HuH-7 (cell line): ENCODE results near the gene IGF1.

Experiments used
- DNase-seq: peaks from one replicate; pipeline ENCODE4 v3.0.0; 2011; ENCODE audit warnings: low spot score

IGF1 gene

DNA sequence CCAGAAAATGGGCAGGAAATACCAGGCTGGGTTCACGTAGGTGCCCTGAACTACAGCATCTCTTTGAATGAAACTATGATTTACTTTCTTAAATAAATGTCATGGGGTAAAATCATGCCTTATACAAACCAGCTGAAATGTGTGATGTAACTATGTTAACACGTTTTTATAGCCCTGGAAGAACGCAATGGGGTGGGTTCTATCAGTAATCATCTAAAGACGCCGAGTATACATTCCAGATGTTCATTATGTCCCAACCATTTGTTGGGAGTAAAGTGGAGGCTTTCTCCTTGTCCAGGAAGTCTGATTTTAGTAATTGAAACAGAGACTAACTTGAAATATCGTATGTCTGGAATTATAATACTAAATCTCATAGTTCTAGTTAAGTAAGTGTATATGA, 16.2 kb upstream of the IGF1 start:
- no peak for DNase-seq

DNA sequence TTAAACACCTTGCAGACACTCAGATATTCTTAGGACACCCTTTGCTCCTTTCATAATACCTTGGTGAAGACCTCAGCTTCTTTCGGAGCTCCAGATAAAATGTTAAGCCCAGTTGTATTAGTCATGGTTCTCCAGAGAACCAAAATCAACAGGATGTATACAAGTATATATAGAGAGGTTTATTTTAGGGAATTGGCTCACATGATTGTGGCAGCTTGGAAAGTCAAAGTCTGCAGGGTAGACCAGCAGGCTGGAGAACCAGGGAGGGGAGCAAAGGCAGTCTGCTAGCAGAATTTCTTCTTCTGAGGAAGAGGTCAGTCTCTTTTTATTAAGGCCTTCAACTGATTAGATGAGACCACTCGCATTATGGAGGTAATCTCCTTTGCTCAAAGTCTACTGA, 6.9 kb upstream of the IGF1 start:
- DNase-seq, result no peak

DNA sequence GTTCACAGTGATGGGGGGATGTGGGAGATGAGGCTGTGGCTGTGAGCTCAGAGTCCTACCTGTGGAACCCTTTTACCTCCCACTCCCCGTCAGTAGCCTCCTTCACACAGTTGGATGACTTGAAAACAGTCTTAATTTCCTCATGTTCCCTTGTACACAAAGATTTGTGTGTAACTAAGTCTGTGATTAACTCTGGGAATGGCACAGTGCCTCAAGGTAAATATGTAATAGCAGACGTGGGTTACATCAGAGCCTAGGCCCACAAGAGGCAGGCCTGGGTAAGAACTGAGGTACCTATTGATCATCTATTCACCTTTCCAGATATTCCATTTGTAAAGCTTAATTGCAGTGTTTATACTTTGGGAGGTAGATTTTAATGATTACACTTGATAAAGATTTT, 5.8 kb upstream of the IGF1 start:
- no peak for DNase-seq

DNA sequence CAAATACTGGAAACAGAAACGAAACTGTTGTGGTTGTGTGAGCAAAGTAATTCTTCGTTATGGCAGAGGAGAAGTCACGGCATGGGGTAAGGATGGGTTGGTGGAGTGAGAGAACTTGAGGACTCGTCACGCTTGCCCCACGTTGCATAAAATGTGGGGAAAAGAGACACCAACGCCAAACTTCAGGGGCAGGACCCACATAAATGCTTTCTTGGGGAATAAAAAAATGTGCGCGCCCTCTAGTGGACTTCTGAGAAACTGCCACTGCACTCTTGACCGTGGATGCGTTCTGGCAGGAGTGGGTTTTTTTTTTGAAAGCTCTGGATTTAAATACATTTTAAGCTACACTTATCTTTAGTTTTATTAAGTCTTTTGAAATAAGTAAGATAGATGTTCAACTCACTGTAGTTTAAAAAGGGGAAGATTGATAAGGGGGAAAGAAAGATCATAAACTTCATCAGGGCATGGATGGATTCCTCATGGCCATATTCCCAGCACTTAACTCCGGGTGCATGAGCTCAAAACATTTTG, 4.1 kb upstream of the IGF1 start:
- peak; percentile 33 for DNase-seq

DNA sequence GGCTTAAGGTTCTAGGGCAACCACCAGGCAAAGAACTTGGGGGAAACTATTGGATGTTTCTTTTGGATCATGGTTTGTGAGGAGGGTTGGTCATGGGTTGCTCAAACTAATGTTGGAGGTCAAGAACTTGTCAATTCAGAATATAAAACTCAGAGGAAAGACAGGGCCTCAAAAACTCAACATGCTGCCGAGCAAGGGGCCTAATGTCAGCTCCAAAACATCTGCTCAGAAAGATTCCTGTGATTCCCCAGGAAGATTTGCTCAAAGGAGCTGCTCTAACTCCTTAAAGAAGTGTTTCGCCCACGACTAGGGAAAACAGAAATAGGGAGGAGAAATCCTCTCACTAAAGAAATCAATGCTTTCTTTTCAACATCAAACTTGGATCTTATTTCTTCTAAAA, 3.7 kb upstream of the IGF1 start:
- no peak for DNase-seq

DNA sequence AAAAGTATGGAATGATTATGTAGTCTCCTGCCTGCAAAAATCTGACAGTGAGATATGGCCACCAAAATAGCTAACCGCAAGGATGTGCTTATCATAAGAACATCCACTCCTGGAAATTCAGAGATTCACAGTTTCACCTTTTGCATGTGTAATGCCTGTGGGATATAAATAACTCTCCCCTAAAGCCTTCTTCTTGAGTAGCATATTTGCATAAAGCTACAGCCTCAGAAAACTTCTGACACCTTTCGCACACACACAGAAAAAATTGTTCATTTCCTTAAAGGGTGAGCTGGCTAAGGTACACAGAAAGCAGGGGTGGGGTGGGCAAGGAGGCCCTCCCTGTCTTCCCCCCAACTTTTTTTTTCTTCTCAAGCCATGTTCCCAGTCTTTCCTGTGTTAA, 3.1 kb upstream of the IGF1 start:
- no peak for DNase-seq

DNA sequence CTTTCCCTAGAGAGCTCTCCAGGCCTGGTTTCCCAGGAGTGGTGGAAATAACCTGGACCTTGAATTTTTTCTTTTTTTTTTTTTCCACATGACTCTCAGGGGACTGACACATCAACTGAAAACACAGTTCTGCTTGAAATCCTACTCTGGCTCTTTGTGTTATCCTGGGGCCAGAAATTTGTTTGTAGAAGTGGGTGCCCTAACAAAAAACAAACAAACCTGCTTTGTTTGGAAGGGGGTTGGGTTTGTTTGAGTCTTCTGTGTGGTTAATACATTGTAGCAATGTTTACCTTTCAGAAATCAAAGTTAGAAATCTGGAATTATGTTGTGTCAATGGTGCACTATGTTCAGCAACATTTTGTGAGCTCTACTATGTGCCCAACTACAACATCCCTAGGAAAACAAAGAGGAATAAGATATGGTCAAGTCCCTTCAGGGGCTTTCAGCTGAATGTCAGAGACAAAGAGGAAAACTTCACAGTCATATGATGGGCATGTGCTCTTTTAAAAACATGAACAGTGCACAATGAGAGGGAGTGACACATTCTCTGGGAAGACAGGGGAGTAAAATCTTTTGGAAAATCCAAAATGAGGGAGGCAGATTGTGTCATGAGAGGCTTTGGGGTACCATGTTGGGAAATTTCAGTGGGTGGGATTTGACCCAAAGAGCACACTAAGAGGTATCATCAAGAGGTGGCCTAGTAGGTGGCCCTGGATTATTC, 1.5 kb upstream of the IGF1 start:
- DNase-seq, result no peak

DNA sequence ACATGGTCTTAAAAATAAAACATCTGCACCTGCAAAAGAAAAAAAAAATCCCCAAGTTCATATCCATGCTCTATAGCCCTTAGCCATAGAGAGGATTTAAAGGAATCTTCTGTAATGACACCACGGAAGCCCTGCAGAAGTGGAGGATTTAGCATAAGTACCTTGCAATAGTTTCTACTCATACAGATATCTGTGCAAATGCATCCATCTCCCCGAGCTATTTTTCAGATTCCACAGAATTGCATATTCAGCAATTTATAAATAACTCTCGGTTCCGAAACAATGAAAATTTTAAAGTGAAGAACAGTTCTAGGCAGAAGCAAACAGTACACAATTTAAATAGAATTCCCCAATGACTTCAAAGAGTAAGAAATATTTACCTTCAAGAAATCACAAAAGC, 424 bp downstream of the IGF1 start:
- DNase-seq, result no peak

DNA sequence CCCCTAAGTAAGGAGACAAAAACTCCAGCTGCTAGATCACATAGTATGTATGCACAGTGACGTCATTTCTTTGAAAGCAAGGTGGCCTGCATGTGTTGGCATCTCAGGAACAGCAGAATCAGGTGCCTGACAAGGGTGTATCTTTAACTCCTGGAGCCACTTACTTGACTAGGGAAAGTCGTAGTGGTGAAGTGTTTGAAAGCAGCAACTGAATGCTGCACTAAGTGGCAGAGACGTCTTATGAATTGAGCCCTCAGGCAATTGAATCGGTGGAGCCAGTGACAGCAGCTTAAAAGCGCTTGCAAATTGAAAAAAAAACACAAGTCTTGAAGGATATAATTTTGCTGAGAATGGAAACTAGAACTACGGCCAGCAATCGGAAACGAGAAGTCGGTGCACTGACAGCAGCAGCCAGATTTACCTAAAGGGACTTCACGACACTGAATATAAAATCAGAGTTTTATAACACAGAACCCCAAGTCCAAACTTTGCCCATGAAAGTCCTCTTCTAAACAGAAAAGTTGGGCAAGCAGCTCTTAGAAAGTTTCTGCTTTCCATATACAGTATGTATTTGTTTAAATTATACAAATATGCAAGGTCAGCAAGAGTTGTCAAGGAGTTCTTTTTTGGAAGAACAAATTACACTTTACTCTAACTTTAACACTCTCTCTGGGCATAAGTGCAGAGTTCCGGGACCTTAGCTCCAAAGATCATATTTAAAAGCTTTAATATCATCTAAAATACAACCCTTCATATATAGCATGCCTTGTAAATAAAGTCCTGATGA, 1.1 kb downstream of the IGF1 start:
- DNase-seq, result no peak

DNA sequence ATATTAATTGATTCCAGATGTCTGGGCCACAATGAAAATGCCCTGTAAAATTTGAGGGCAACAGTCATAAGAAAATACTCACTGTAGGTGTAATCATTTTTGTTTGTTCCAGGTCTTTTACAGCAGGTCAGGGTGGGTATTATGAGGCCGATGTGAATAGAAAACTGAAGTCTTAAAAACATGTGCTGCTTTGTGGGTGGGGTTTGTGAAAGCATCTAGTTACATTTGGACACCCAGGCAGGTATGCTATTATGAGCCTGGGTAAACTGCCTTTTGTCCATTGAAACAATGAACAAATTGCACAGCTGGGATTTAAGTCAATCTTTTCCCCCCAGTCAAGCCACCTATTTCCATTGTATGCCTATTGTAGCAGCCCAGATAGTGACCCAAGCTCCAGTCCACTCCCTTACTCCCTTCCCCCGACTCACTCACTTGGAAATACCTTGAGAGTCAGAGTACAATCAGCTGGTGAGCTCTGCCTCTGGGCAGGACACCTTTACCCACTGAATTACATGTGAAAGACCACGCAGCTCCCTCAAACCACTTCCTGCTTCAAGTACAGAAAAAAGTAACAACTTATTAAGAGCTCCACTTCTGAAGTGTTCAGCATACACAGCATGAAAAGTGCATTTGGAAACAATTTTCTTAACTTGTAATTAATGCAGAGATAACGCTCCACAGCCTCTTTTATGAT, 1.8 kb downstream of the IGF1 start:
- no peak for DNase-seq

DNA sequence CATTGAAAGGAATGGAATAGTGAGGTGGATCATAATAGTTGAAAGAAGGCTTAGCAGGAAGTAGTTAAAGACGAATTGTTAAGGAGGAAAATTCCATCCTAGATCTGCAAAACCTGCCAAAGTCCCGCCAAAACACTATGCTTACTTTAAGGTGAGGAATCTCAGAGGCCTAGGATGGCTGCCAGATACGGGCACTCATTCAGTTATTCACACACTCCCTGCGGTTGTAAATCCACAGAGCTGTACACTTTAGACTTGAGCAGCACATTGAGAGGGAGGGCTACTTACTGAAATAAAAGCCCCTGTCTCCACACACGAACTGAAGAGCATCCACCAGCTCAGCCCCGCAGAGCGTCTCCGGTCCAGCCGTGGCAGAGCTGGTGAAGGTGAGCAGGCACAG, 5.0 kb downstream of the IGF1 start:
- no peak for DNase-seq

DNA sequence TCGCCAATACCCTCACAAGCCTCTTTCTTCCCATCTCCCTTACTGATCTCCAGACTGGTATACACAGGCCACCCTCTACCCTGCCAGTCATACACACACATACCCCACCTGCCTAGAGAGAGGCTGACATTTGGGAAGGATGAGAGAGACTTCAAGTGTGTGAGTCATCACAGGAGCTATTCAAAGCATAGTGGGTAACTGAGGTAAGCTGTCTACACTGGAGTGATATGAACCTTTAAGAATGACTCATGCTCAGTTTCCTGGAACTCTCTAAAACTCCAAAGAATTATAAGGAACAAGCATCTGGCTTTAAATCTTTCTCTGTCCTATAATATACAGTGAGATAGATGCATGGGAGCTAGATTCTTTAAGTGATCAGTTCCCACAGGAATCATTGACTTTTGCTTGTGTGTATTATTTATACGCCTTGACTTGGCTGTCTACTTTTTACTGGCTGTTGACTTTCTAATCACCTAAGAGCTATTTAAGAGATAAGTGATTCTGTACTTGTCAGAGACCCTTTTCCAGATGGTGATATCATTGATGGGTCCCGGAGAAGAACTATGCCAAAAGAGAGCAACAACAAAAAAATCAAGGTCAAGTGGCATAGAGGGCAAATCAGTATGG, 5.8 kb downstream of the IGF1 start:
- DNase-seq, result no peak

DNA sequence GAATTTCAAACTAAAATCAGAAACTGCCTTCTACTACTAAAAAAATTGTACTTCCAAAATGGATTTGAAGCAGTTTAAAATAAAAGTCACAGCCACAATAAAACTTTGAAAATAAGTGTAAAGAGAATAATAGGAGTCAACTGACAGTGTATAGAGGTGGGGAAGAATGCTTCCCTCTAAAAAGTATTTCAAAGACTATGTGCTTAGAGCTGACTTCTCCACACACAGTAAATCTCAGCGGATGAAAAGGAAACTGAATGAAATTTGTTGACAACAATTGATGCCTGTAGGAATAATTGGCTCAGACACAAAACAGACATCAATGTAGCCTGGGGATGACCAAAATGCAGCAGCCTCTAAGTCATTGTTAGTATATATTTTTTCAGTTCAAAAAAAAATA, 7.9 kb downstream of the IGF1 start:
- no peak for DNase-seq

DNA sequence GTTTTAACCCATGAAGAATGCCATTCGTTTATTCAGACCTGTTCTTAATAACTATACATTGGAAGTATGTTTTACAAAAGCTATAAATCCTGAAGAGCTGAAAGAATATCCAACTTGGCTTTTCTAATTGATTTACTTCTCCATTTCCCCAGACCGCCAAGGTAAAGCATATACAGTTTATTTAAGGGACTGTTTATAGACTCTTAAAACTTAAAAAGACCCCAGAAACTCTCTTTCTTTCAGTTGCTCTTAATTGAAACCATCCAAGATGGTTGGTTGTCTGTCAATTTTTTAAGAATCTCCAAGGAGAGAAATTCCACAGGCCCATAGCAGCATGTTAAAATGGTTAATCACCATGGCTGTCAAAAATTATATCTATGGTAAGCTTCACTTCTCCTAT, 8.8 kb downstream of the IGF1 start:
- DNase-seq, result no peak

DNA sequence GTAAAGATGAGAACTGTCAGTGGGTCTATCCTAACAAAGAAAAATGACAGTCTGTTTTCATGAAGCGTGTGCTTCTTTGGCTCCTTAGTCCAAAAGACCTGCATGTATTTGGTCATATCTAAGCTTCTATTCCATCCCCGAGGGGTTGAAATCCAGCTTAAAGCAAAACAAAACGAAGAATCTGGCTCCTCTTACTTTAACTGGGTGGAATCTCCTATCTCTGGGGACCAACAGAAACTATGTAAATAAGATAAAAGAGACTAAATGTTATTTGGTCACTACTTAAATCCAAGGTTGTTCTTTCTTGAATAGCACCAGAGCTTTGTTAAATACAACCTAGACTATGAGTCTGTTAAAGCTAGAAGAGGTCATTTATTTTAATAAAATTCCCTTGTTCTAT, 9.4 kb downstream of the IGF1 start:
- no peak for DNase-seq

DNA sequence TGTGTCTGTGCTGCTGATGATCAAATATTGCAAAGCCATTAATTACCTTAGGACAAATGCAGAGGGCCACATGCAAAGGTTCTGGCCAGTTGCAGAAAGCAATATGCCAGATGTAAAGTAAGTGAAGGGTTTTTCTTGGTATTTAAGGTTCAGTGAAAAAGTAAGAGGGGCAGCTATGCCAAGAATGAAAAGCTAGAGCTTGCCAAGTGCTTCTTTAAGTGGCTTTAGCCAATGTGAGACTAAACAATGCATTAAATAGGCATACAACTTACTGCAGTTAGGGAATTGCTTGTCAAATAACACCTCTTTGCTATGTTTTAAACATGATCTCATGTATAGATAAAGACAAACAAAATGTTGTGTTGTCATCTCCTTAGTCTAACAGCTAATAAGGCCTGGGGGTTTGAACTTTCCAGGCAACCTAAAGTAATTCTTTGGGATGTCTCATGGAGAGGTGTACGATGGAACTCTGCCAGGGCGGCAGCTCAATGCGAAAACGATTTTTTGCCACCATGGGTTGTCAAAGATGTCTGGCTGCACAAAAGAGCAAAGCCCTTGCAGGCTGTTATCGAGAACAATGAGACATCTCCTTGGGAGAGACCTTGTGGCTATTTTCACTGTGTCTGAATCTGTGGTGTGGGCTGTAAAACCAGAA, 12.0 kb downstream of the IGF1 start:
- no peak for DNase-seq

DNA sequence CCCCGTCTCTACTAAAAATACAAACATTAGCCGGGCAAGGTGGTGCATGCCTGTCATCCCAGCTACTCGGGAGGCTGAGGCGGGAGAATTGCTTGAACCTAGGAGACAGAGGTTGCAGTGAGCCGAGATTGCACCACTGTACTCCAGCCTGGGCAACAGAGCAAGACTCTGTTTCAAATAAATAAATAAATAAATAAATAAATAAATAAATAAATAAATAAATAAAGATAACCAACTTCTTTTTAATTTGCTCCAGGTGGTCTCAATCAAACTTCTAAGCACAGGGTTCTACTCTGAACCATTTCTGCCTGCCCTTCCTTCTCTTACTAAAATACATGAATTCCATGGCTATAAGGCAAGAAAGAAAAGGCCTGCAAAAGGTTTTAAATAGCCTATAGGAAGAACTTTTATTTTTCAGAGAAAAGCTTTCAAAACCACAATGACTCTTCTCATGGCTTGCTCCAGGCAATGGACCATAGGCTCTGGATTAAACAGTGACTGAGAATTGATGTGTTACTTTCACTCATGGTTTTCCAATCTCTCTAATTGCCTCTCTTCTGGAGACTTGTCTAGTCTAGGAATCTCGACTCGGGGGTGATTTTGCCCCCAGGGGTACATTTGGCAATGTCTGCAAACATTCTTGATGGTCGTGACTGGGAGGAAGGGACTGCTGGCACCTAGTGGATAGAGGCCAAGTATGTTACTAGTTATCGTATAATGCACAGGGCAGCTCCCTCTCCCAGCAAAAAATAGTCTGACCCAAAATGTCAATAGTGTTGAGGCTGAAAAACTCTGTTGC, 14.4 kb downstream of the IGF1 start:
- DNase-seq, result no peak

DNA sequence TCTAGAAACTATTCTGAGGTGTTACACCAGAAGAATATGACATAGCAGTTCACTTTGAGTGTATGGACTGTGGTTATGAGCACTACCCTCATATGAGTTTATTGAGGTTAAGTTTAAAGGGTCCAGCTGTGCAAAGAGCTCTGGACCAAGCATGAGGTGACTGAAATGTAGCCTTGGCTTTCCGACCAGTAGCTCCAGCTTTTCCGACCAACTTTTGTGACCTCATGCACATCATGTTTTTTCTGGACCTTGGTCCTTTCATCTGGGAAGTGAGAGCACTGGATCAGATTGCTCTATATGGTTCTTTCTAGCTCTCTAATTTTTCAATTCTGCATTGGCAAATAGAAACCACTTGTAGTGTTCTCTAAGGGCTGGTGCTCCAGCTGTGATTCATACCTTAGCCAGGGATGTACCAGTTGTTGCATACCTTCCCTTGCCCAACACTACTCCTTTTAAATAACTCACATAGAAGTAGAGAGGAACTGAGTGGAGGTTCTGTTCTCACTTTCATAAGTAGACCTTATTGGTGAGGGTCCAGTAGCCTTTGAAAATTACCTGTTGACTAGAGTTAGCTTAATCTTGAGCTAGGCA, 16.6 kb downstream of the IGF1 start:
- DNase-seq, result no peak

DNA sequence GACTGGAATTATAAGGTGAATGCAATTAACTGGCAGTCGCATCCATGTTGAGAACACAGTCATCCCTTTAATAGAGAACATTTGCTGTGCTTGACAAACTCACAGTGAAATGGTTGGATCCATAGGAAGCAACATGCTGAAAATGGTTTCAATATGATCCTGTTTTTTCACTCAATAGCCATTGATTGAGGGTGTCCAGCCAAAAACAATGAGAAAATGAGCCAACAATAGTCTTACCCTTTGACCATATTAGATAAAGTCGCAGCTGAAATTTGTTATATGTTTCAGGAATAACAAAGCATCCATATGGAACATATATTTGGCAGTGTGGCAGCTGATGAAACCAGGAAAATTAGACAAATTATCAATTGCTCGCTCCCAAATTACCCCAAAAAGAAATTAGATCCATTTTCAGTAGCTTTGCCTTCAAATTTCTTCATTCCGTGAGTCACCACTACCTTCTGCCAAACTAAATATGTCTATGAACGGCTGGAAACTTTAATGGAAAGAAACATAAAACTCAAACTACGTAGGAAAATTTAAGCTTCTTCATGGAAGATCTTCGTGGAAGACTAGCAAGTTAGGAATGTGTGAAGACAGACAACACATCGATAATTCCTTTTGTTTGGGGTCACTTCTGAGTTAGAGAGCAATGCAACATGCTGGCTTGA, 17.4 kb downstream of the IGF1 start:
- DNase-seq, result no peak

DNA sequence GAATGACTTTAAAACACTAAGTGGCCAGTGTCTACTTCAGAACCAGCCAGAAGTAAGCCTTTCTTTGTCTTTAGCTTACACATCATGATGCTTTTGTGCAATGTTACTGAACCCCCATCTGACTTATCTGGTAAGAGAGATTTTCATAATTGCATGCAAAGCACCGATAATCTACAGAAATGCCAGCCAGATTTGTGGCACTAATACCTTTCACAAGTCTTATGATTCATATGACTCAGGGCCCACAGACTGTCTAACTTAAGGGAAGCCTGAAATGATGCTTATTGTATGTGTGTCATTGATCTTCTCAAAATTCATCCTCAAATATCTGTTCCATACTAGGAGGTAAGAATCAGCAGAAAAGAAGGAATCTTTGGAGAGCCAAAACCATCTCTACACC, 18.0 kb downstream of the IGF1 start:
- DNase-seq, result no peak
